Measurements from ENCODE around the gene TTC34.
"Not testable (repeated sequence)": the region's sequence is repeated elsewhere in the genome, so short reads cannot be mapped to it uniquely, and the experiment has no call there.

Gene TTC34

GRCh38 chr1:2750766-2751730 lies 50.4 kb downstream of the TTC34 start:
- not testable (repeated sequence) for H3K36me3 ChIP-seq (ENCODE audit: control insufficient read depth in 1 of 2, insufficient read depth in 2 of 2, low read depth in 1 of 2, low read length in 2 of 2); H3K9ac ChIP-seq (ENCODE audit: low read length); H2BK120ac ChIP-seq (ENCODE audit: low read depth, low read length); H3K23ac ChIP-seq (ENCODE audit: low read length in 2 of 2); H2BK12ac ChIP-seq (ENCODE audit: low read length in 2 of 2); H3K18ac ChIP-seq (ENCODE audit: low read depth in 1 of 2, low read length in 2 of 2); H4K91ac ChIP-seq (ENCODE audit: low read length); H2BK15ac ChIP-seq (ENCODE audit: low read depth, poor library complexity, severe bottlenecking); H3K4me1 ChIP-seq (ENCODE audit: control insufficient read depth, insufficient read depth, low read depth, low read length); H3K4me3 ChIP-seq (ENCODE audit: insufficient read depth in 1 of 2, low read depth in 1 of 2, low read length in 2 of 2); H2AK5ac ChIP-seq (ENCODE audit: low read length, severe bottlenecking); H2BK5ac ChIP-seq (ENCODE audit: low read depth, low read length, poor library complexity, severe bottlenecking); H4K8ac ChIP-seq (ENCODE audit: low read length); H3K4me2 ChIP-seq (ENCODE audit: low read length, poor library complexity, severe bottlenecking); H3K79me1 ChIP-seq (replicated peaks; ENCODE audit: low read length, poor library complexity, severe bottlenecking); H3K14ac ChIP-seq (ENCODE audit: low read length in 2 of 2); H3K27ac ChIP-seq (ENCODE audit: low read length, poor library complexity, severe bottlenecking); H2AFZ ChIP-seq (ENCODE audit: low read depth, low read length); H3K27me3 ChIP-seq (ENCODE audit: control insufficient read depth in 1 of 2, insufficient read depth in 1 of 2, low read length in 2 of 2); H3K9me3 ChIP-seq (ENCODE audit: control insufficient read depth, low read length); DNase-seq; H3K4ac ChIP-seq (ENCODE audit: low read depth in 1 of 2, low read length in 2 of 2)
- WGBS = 61% methylated on average over 23 of the region's 27 CpGs

DNA sequence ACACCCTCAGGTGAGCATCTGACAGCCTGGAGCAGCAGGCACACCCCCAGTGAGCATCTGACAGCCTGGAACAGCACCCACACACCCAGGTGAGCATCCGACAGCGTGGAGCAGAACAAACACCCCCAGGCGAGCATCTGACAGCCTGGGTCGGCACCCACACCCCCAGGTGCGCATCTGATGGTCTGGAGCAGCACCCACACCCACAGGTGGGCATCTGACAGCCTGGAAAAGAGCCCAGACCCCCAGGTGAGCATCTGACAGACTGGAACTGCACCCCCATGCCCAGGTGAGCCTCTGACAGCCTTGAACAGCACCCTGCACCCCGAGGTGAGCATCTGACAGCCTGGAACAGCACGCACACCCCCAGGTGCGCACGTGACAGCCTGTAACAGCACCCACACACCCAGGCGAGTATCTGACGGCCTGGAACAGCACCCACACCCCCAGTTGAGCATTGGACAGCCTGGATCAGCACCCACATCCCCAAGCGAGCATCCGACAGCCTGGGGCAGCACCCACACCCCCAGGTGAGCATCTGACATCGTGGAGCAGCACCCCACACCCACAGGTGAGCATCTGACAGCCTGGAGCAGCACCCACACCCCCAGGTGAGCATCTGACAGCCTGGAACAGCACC lies 51.3 kb downstream of the TTC34 start:
- not testable (repeated sequence) for H3K27ac ChIP-seq (ENCODE audit: low read length, poor library complexity, severe bottlenecking); H3K79me1 ChIP-seq (replicated peaks; ENCODE audit: low read length, poor library complexity, severe bottlenecking); H3K9me3 ChIP-seq (ENCODE audit: control insufficient read depth, low read length); H3K18ac ChIP-seq (ENCODE audit: low read depth in 1 of 2, low read length in 2 of 2); H3K36me3 ChIP-seq (ENCODE audit: control insufficient read depth in 1 of 2, insufficient read depth in 2 of 2, low read depth in 1 of 2, low read length in 2 of 2); H2BK15ac ChIP-seq (ENCODE audit: low read depth, poor library complexity, severe bottlenecking); H2AFZ ChIP-seq (ENCODE audit: low read depth, low read length); H3K4me3 ChIP-seq (ENCODE audit: insufficient read depth in 1 of 2, low read depth in 1 of 2, low read length in 2 of 2); H2AK5ac ChIP-seq (ENCODE audit: low read length, severe bottlenecking); H2BK5ac ChIP-seq (ENCODE audit: low read depth, low read length, poor library complexity, severe bottlenecking); H3K27me3 ChIP-seq (ENCODE audit: control insufficient read depth in 1 of 2, insufficient read depth in 1 of 2, low read length in 2 of 2); H3K4me1 ChIP-seq (ENCODE audit: control insufficient read depth, insufficient read depth, low read depth, low read length); H3K4me2 ChIP-seq (ENCODE audit: low read length, poor library complexity, severe bottlenecking); H2BK120ac ChIP-seq (ENCODE audit: low read depth, low read length); H4K91ac ChIP-seq (ENCODE audit: low read length); H4K8ac ChIP-seq (ENCODE audit: low read length); H3K9ac ChIP-seq (ENCODE audit: low read length); DNase-seq; H3K14ac ChIP-seq (ENCODE audit: low read length in 2 of 2); H3K23ac ChIP-seq (ENCODE audit: low read length in 2 of 2); H2BK12ac ChIP-seq (ENCODE audit: low read length in 2 of 2); H3K4ac ChIP-seq (ENCODE audit: low read depth in 1 of 2, low read length in 2 of 2)
- WGBS = 38% methylated on average over 12 of the region's 14 CpGs

- H3K9ac ChIP-seq (ENCODE audit: low read length); H2AK5ac ChIP-seq (ENCODE audit: low read length, severe bottlenecking); H2BK120ac ChIP-seq (ENCODE audit: low read depth, low read length); H3K27ac ChIP-seq (ENCODE audit: low read length, poor library complexity, severe bottlenecking); H3K4me2 ChIP-seq (ENCODE audit: low read length, poor library complexity, severe bottlenecking); H2BK15ac ChIP-seq (ENCODE audit: low read depth, poor library complexity, severe bottlenecking); H2BK5ac ChIP-seq (ENCODE audit: low read depth, low read length, poor library complexity, severe bottlenecking); H3K18ac ChIP-seq (ENCODE audit: low read depth in 1 of 2, low read length in 2 of 2); H2BK12ac ChIP-seq (ENCODE audit: low read length in 2 of 2); H3K23ac ChIP-seq (ENCODE audit: low read length in 2 of 2); H3K4ac ChIP-seq (ENCODE audit: low read depth in 1 of 2, low read length in 2 of 2); DNase-seq; H2AFZ ChIP-seq (ENCODE audit: low read depth, low read length); H3K36me3 ChIP-seq (ENCODE audit: control insufficient read depth in 1 of 2, insufficient read depth in 2 of 2, low read depth in 1 of 2, low read length in 2 of 2); H4K91ac ChIP-seq (ENCODE audit: low read length); H3K4me1 ChIP-seq (ENCODE audit: control insufficient read depth, insufficient read depth, low read depth, low read length); H3K79me1 ChIP-seq (replicated peaks; ENCODE audit: low read length, poor library complexity, severe bottlenecking); H3K4me3 ChIP-seq (ENCODE audit: insufficient read depth in 1 of 2, low read depth in 1 of 2, low read length in 2 of 2); H3K27me3 ChIP-seq (ENCODE audit: control insufficient read depth in 1 of 2, insufficient read depth in 1 of 2, low read length in 2 of 2); H3K14ac ChIP-seq (ENCODE audit: low read length in 2 of 2); H3K9me3 ChIP-seq (ENCODE audit: control insufficient read depth, low read length); H4K8ac ChIP-seq (ENCODE audit: low read length): not testable (repeated sequence)
- WGBS = 58% methylated on average over 5 of the region's 8 CpGs
Observed at GRCh38 chr1:2748626-2749025, 52.9 kb downstream of the TTC34 start.

GRCh38 chr1:2694796-2695195 lies 106.7 kb downstream of the TTC34 start:
- H4K8ac ChIP-seq (ENCODE audit: low read length); H2AK5ac ChIP-seq (ENCODE audit: low read length, severe bottlenecking); H3K27me3 ChIP-seq (ENCODE audit: control insufficient read depth in 1 of 2, insufficient read depth in 1 of 2, low read length in 2 of 2); H2AFZ ChIP-seq (ENCODE audit: low read depth, low read length); H3K4me2 ChIP-seq (ENCODE audit: low read length, poor library complexity, severe bottlenecking); H2BK15ac ChIP-seq (ENCODE audit: low read depth, poor library complexity, severe bottlenecking); H3K4me1 ChIP-seq (ENCODE audit: control insufficient read depth, insufficient read depth, low read depth, low read length); H3K27ac ChIP-seq (ENCODE audit: low read length, poor library complexity, severe bottlenecking); DNase-seq; H3K9ac ChIP-seq (ENCODE audit: low read length); H3K4me3 ChIP-seq (ENCODE audit: insufficient read depth in 1 of 2, low read depth in 1 of 2, low read length in 2 of 2); H2BK5ac ChIP-seq (ENCODE audit: low read depth, low read length, poor library complexity, severe bottlenecking); H3K18ac ChIP-seq (ENCODE audit: low read depth in 1 of 2, low read length in 2 of 2); H3K9me3 ChIP-seq (ENCODE audit: control insufficient read depth, low read length); H3K36me3 ChIP-seq (ENCODE audit: control insufficient read depth in 1 of 2, insufficient read depth in 2 of 2, low read depth in 1 of 2, low read length in 2 of 2); H2BK12ac ChIP-seq (ENCODE audit: low read length in 2 of 2); H4K91ac ChIP-seq (ENCODE audit: low read length); H3K4ac ChIP-seq (ENCODE audit: low read depth in 1 of 2, low read length in 2 of 2); H3K23ac ChIP-seq (ENCODE audit: low read length in 2 of 2); H3K79me1 ChIP-seq (replicated peaks; ENCODE audit: low read length, poor library complexity, severe bottlenecking); H2BK120ac ChIP-seq (ENCODE audit: low read depth, low read length); H3K14ac ChIP-seq (ENCODE audit: low read length in 2 of 2): not testable (repeated sequence)
- WGBS = 92% methylated on average over 3 of the region's 9 CpGs

Data from mesenchymal stem cell (in vitro differentiated cells and primary cell).